ENCODE results near the gene MEIS1. TPM values are rescaled to one million over a fixed set of nuclear protein-coding genes. Genes with fewer than 3 reads are reported as not detected.
A peak's percentile ranks its signal among the peaks of the same experiment; 100 is the strongest.

MEIS1 gene
- total and polyA plus RNA-seq, 4 donors, result 9.0 to 158 (median 41.0) TPM

DNA sequence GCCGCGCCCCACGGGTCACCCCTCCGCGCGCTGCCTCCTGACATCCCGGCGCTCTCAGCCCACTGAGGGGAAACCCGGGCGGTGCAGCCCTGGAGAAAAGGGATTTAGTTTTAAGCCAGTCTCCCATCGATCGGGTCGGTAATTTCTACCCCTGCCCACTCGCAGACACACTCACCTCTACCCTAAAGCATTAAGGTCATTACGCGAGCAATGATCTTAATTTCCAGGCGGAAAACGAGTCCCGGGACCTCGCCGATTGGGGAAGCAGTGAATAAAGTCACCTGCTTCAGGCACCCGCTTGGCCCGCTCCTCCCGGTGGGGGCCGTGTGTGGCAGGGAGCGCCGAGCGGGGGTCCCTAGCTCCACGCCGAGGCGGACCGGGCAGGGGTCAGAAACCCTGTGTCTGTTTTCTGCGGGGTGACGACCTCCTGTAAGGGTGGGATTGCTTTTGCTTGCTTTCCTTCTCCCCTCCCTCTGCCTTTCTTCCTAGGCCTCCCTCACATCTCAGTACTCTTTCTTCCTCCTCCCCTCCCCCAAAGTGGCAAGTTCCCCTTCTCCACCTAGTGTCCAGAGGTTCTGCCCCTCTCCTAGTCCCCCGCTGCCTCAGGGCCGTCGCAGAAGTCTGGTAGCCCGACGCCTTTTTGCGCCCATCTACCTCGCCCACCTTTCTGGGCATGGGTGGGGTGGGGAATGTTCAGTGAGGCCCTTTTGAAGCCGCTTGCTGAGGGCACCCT lies 142.6 kb downstream of the MEIS1 start:
- H3K9ac ChIP-seq (ENCODE audit: insufficient read depth in 1 of 2, low read length in 2 of 2), result peak overlapping the region; percentile 89 to 99
- H3K36me3 ChIP-seq (ENCODE audit: control insufficient read depth in 4 of 4, insufficient read depth in 4 of 4, low read length in 4 of 4), result peaks cover 0 to 4% (median 0%) of the 10 kb centered on the region in 4 donors
- WGBS, 2 donors, result 4 to 12% methylated on average over 42 of the region's 42 CpGs
- H3K9me3 ChIP-seq (ENCODE audit: control insufficient read depth in 4 of 4, insufficient read depth in 3 of 4, low read length in 3 of 4), result peaks cover 0 to 8% (median 0%) of the 10 kb centered on the region in 4 donors
- H3K27me3 ChIP-seq (ENCODE audit: control insufficient read depth in 3 of 3, insufficient read depth in 3 of 3, low read length in 2 of 3), result peaks cover 0 to 46% (median 3%) of the 10 kb centered on the region in 3 donors
- ATAC-seq (ENCODE audit: insufficient read depth, low FRiP score), result no peak
- DNase-seq, result peak; percentile 59 to 85 (median 80)
- TF ChIP-seq, protein P1, sequence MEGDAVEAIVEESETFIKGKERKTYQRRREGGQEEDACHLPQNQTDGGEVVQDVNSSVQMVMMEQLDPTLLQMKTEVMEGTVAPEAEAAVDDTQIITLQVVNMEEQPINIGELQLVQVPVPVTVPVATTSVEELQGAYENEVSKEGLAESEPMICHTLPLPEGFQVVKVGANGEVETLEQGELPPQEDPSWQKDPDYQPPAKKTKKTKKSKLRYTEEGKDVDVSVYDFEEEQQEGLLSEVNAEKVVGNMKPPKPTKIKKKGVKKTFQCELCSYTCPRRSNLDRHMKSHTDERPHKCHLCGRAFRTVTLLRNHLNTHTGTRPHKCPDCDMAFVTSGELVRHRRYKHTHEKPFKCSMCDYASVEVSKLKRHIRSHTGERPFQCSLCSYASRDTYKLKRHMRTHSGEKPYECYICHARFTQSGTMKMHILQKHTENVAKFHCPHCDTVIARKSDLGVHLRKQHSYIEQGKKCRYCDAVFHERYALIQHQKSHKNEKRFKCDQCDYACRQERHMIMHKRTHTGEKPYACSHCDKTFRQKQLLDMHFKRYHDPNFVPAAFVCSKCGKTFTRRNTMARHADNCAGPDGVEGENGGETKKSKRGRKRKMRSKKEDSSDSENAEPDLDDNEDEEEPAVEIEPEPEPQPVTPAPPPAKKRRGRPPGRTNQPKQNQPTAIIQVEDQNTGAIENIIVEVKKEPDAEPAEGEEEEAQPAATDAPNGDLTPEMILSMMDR (IDR thresholded peaks at IDR 0.05; ENCODE audit: control extremely low read depth, extremely low read depth), result no peak
- H3K4me3 ChIP-seq, result no peak overlapping the region
- peaks cover 0 to 61% (median 8%) of the 10 kb centered on the region in 5 donors for H3K4me1 ChIP-seq (ENCODE audit: control insufficient read depth in 5 of 5, insufficient read depth in 5 of 5, low read length in 5 of 5)
- H3K27ac ChIP-seq (ENCODE audit: low read depth in 1 of 2, low read length in 1 of 2), result peak overlapping the region in 1 of 2 donors; percentile 77

DNA sequence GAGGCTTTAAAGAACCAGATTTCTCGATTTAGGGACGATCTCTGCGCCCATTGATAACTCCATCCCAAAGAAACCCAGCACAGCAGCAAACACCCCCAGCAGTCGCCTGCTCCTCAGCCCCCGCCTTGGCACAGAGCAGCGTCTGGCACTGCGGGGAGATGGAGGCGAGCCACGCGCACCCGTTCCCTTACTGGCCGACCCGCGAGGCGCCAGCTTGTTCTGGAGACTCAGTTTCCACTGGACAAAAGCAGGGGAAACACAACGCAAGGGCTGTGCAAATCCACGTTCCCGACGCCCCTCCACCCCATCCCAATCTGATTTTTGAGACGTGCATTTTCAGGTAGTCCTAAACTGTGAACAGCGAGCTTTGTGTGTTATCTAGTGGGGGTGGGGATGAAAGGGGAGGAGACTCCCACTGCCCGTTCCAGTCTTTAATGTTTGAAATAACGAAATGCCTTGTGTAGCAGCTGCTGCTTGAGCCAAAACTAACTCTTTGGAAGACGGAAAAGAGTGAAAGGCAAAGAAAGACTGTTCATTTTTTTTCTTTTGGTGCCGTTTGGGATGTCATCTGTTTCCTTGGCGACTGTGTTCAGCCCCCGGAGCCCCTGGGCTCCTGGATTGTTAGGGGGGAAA lies 143.2 kb downstream of the MEIS1 start:
- Histone ChIP-seq H3K27me3 (ENCODE audit: control insufficient read depth in 3 of 3, insufficient read depth in 3 of 3, low read length in 2 of 3) (peaks cover 0 to 52% (median 3%) of the 10 kb centered on the region in 3 donors), H3K4me1 (ENCODE audit: control insufficient read depth in 5 of 5, insufficient read depth in 5 of 5, low read length in 5 of 5) (peaks cover 0 to 61% (median 8%) of the 10 kb centered on the region in 5 donors), H3K36me3 (ENCODE audit: control insufficient read depth in 4 of 4, insufficient read depth in 4 of 4, low read length in 4 of 4) (peaks cover 0 to 4% (median 0%) of the 10 kb centered on the region in 4 donors), H3K9ac (ENCODE audit: insufficient read depth in 1 of 2, low read length in 2 of 2) (peak overlapping the region in 1 of 2 donors; percentile 99), H3K4me3 (no peak overlapping the region), H3K9me3 (ENCODE audit: control insufficient read depth in 4 of 4, insufficient read depth in 3 of 4, low read length in 3 of 4) (peaks cover 0 to 9% (median 0%) of the 10 kb centered on the region in 4 donors), H3K27ac (ENCODE audit: low read depth in 1 of 2, low read length in 1 of 2) (peak overlapping the region in 1 of 2 donors; percentile 77)
- TF ChIP-seq, protein P1 (IDR thresholded peaks at IDR 0.05; ENCODE audit: control extremely low read depth, extremely low read depth), result no peak
- DNase-seq (peak; percentile 78 to 95 (median 94)), ATAC-seq (ENCODE audit: insufficient read depth, low FRiP score) (no peak)
- WGBS, 2 donors, result 6 to 20% methylated on average over 27 of the region's 27 CpGs

DNA sequence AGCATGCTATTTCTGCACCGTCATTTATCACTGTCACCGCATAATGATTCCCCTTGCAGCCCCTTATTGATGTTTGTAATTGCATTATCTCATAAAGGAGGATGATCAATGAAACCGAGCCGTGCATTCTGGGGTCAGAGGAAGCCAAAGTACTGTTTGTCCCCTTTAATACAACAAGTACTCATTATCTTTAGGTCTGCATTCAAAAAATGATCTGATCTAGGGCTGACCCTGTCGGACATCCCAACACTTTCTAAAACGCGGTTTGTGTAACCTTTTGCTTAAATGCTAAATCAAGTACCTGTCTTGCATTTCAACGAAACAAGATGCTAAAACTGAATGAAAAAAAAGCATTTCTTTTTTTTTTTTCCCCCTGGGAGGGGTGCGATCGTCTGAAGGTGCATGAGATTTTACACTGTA lies 143.8 kb downstream of the MEIS1 start:
- peaks cover 3 to 58% (median 3%) of the 10 kb centered on the region in 3 donors for H3K27me3 ChIP-seq (ENCODE audit: control insufficient read depth in 3 of 3, insufficient read depth in 3 of 3, low read length in 2 of 3)
- DNase-seq (no peak), ATAC-seq (ENCODE audit: insufficient read depth, low FRiP score) (no peak)
- TF ChIP-seq, protein P1 (IDR thresholded peaks at IDR 0.05; ENCODE audit: control extremely low read depth, extremely low read depth), result no peak
- peak overlapping the region in 1 of 2 donors; percentile 99 for H3K9ac ChIP-seq (ENCODE audit: insufficient read depth in 1 of 2, low read length in 2 of 2)
- H3K4me3 ChIP-seq, result no peak overlapping the region
- peak overlapping the region in 1 of 2 donors; percentile 77 for H3K27ac ChIP-seq (ENCODE audit: low read depth in 1 of 2, low read length in 1 of 2)
- H3K36me3 ChIP-seq (ENCODE audit: control insufficient read depth in 4 of 4, insufficient read depth in 4 of 4, low read length in 4 of 4), result no peaks in the 10 kb centered on the region
- 11 to 26% methylated on average over 10 of the region's 10 CpGs for WGBS, 2 donors
- peaks cover 4 to 61% (median 9%) of the 10 kb centered on the region in 5 donors for H3K4me1 ChIP-seq (ENCODE audit: control insufficient read depth in 5 of 5, insufficient read depth in 5 of 5, low read length in 5 of 5)
- peaks cover 0 to 11% (median 0%) of the 10 kb centered on the region in 4 donors for H3K9me3 ChIP-seq (ENCODE audit: control insufficient read depth in 4 of 4, insufficient read depth in 3 of 4, low read length in 3 of 4)
